HUES6 (cell line): ENCODE results near the gene RTN4.
A peak's percentile ranks its signal among the peaks of the same experiment; 100 is the strongest.

Source experiments
- H3K27ac ChIP-seq: 2 replicates; pipeline ENCODE4 v1.7.0; 2013; ENCODE audit warnings: low read depth, mild to moderate bottlenecking, low read length, inconsistent platforms
- H3K27me3 ChIP-seq: 2 replicates; pipeline ENCODE4 v1.6.1; 2013; ENCODE audit warnings: low read length; ENCODE audit not compliant: control insufficient read depth, insufficient read depth
- H3K36me3 ChIP-seq: 2 replicates; pipeline ENCODE4 v1.6.1; 2013; ENCODE audit warnings: low read length; ENCODE audit not compliant: control insufficient read depth, insufficient read depth
- H3K4me1 ChIP-seq: 2 replicates; pipeline ENCODE4 v1.6.1; 2013; ENCODE audit warnings: low read length; ENCODE audit not compliant: control insufficient read depth, insufficient read depth
- H3K4me3 ChIP-seq: 2 replicates; pipeline ENCODE4 v1.5.1; 2013; ENCODE audit warnings: low read depth, low read length
- H3K9ac ChIP-seq: one replicate; pipeline ENCODE4 v1.6.1; 2013; ENCODE audit warnings: mild to moderate bottlenecking, low read length
- H3K9me3 ChIP-seq: 2 replicates; pipeline ENCODE4 v1.6.1; 2013; ENCODE audit warnings: low read depth, low read length; ENCODE audit not compliant: control insufficient read depth, insufficient read depth

Gene RTN4

GRCh38 chr2:55049821-55050099 lies 491 bp downstream of the RTN4 start:
- peak overlapping the region; percentile 90 for H3K9ac ChIP-seq
- H3K36me3 ChIP-seq = peaks cover 5% of the 10 kb centered on the region; the same call in 1 of the 2 replicates
- H3K4me1 ChIP-seq = peaks cover 26% of the 10 kb centered on the region
- no peaks in the 10 kb centered on the region for H3K9me3 ChIP-seq
- no peaks in the 10 kb centered on the region for H3K27me3 ChIP-seq
- peak overlapping the region; percentile 93 for H3K4me3 ChIP-seq
- peak overlapping the region; percentile 83; the same call in 1 of the 2 replicates for H3K27ac ChIP-seq

- Histone ChIP-seq H3K4me1 (peaks cover 26% of the 10 kb centered on the region), H3K27ac (peak overlapping the region; percentile 90), H3K9ac (peak overlapping the region; percentile 90), H3K9me3 (no peaks in the 10 kb centered on the region), H3K36me3 (peaks cover 5% of the 10 kb centered on the region; the same call in 1 of the 2 replicates), H3K27me3 (no peaks in the 10 kb centered on the region), H3K4me3 (peak overlapping the region; percentile 93)
Measured at GRCh38 chr2:55049043-55049820, 1.0 kb downstream of the RTN4 start.

GRCh38 chr2:55048508-55049042 lies 1.7 kb downstream of the RTN4 start:
- H3K27me3 ChIP-seq = no peaks in the 10 kb centered on the region
- peak overlapping the region; percentile 93 for H3K4me3 ChIP-seq
- H3K9me3 ChIP-seq = no peaks in the 10 kb centered on the region
- peaks cover 5% of the 10 kb centered on the region; the same call in 1 of the 2 replicates for H3K36me3 ChIP-seq
- H3K9ac ChIP-seq = peak overlapping the region; percentile 90
- H3K27ac ChIP-seq = peak overlapping the region; percentile 90
- H3K4me1 ChIP-seq = peaks cover 26% of the 10 kb centered on the region

GRCh38 chr2:55047677-55048299 lies 2.5 kb downstream of the RTN4 start:
- H3K27ac ChIP-seq = no peak overlapping the region
- H3K36me3 ChIP-seq = peaks cover 5% of the 10 kb centered on the region; the same call in 1 of the 2 replicates
- peak overlapping the region; percentile 66 for H3K9ac ChIP-seq
- H3K27me3 ChIP-seq = no peaks in the 10 kb centered on the region
- H3K4me3 ChIP-seq = peak overlapping the region; percentile 93
- H3K9me3 ChIP-seq = no peaks in the 10 kb centered on the region
- H3K4me1 ChIP-seq = peaks cover 26% of the 10 kb centered on the region

GRCh38 chr2:55045780-55046179 lies 4.5 kb downstream of the RTN4 start:
- peak overlapping the region; percentile 37 for H3K9ac ChIP-seq
- H3K4me1 ChIP-seq = peaks cover 25% of the 10 kb centered on the region
- no peak overlapping the region for H3K27ac ChIP-seq
- no peaks in the 10 kb centered on the region for H3K9me3 ChIP-seq
- peaks cover 5% of the 10 kb centered on the region; the same call in 1 of the 2 replicates for H3K36me3 ChIP-seq
- H3K4me3 ChIP-seq = peak overlapping the region; percentile 25; the same call in 1 of the 2 replicates
- no peaks in the 10 kb centered on the region for H3K27me3 ChIP-seq

GRCh38 chr2:55043841-55044240 lies 6.4 kb downstream of the RTN4 start:
- H3K9me3 ChIP-seq = peaks cover 4% of the 10 kb centered on the region; the same call in 1 of the 2 replicates
- no peaks in the 10 kb centered on the region for H3K27me3 ChIP-seq
- H3K36me3 ChIP-seq = peaks cover 13% of the 10 kb centered on the region; the same call in 1 of the 2 replicates
- peaks cover 25% of the 10 kb centered on the region for H3K4me1 ChIP-seq
- no peak overlapping the region for H3K9ac ChIP-seq
- H3K27ac ChIP-seq = no peak overlapping the region
- no peak overlapping the region for H3K4me3 ChIP-seq

GRCh38 chr2:55038428-55038827 lies 11.8 kb downstream of the RTN4 start:
- peaks cover 13% of the 10 kb centered on the region; the same call in 1 of the 2 replicates for H3K36me3 ChIP-seq
- H3K27ac ChIP-seq = no peak overlapping the region
- H3K9ac ChIP-seq = no peak overlapping the region
- H3K27me3 ChIP-seq = no peaks in the 10 kb centered on the region
- peaks cover 7% of the 10 kb centered on the region; the same call in 1 of the 2 replicates for H3K9me3 ChIP-seq
- peaks cover 4% of the 10 kb centered on the region; the same call in 1 of the 2 replicates for H3K4me1 ChIP-seq
- H3K4me3 ChIP-seq = no peak overlapping the region

- Histone ChIP-seq H3K27me3 (no peaks in the 10 kb centered on the region), H3K9ac (no peak overlapping the region), H3K9me3 (peaks cover 7% of the 10 kb centered on the region; the same call in 1 of the 2 replicates), H3K27ac (no peak overlapping the region), H3K4me3 (no peak overlapping the region), H3K36me3 (peaks cover 13% of the 10 kb centered on the region; the same call in 1 of the 2 replicates), H3K4me1 (peaks cover 10% of the 10 kb centered on the region)
Measured at GRCh38 chr2:55035716-55036115, 14.5 kb downstream of the RTN4 start.

- H3K4me3 ChIP-seq = no peak overlapping the region
- peaks cover 3% of the 10 kb centered on the region; the same call in 1 of the 2 replicates for H3K9me3 ChIP-seq
- H3K9ac ChIP-seq = no peak overlapping the region
- H3K36me3 ChIP-seq = peaks cover 6% of the 10 kb centered on the region; the same call in 1 of the 2 replicates
- peaks cover 16% of the 10 kb centered on the region for H3K4me1 ChIP-seq
- H3K27ac ChIP-seq = no peak overlapping the region
- no peaks in the 10 kb centered on the region for H3K27me3 ChIP-seq
Measured at GRCh38 chr2:55033921-55034320, 16.3 kb downstream of the RTN4 start.

GRCh38 chr2:55033076-55033742 lies 17.0 kb downstream of the RTN4 start:
- H3K27me3 ChIP-seq = no peaks in the 10 kb centered on the region
- H3K36me3 ChIP-seq = no peaks in the 10 kb centered on the region; the same call in 1 of the 2 replicates
- peaks cover 24% of the 10 kb centered on the region for H3K4me1 ChIP-seq
- no peak overlapping the region for H3K27ac ChIP-seq
- no peaks in the 10 kb centered on the region; the same call in 1 of the 2 replicates for H3K9me3 ChIP-seq
- H3K9ac ChIP-seq = no peak overlapping the region
- no peak overlapping the region for H3K4me3 ChIP-seq
